CD4-positive, alpha-beta memory T cell (primary cell): ENCODE results near the gene BTD. TPM values are rescaled to one million over a fixed set of nuclear protein-coding genes. Genes with fewer than 3 reads are reported as not detected.
"Not testable (repeated sequence)": the region's sequence is repeated elsewhere in the genome, so short reads cannot be mapped to it uniquely, and the experiment has no call there.

Experiments used
- CTCF ChIA-PET: fragments of 350-600 bp; sonication (Branson Sonifier 250); formaldehyde crosslinking; loops from one replicate; lab custom pipeline; 2021; ENCODE audit warnings: inconsistent platforms; ENCODE audit not compliant: partially characterized antibody; lab: Charles Lee
- POLR2A ChIA-PET: fragments of 350-600 bp; sonication (Branson Sonifier 250); formaldehyde crosslinking; loops from one replicate; lab custom pipeline; 2021; ENCODE audit not compliant: partially characterized antibody; lab: Charles Lee
- DNase-seq, 5 donors: peaks; one replicate each; pipeline versions ENCODE4 v3.0.0 to v3.0.0-alpha.2; 2020 to 2022; ENCODE audit warnings: mixed read lengths in 1 of 5
- H3K27ac ChIP-seq: one replicate; pipeline ENCODE4 v1.7.0; 2013; ENCODE audit warnings: low read depth, low read length
- H3K27me3 ChIP-seq: 2 replicates; pipeline ENCODE4 v1.7.0; 2013; ENCODE audit warnings: mild to moderate bottlenecking, low read length, moderate library complexity; ENCODE audit not compliant: insufficient read depth
- H3K36me3 ChIP-seq: 2 replicates; pipeline ENCODE4 v1.7.0; 2013; ENCODE audit warnings: mild to moderate bottlenecking, low read length, moderate library complexity; ENCODE audit not compliant: insufficient read depth
- H3K4me1 ChIP-seq: 2 replicates; pipeline ENCODE4 v1.7.0; 2013; ENCODE audit warnings: mild to moderate bottlenecking, low read length, moderate library complexity; ENCODE audit not compliant: insufficient read depth
- H3K4me3 ChIP-seq, 2 donors: one replicate each; pipeline ENCODE4 v1.7.0; 2013; ENCODE audit warnings: low read length in 2 of 2, mild to moderate bottlenecking in 1 of 2
- H3K9me3 ChIP-seq, 2 donors: one replicate each; pipeline ENCODE4 v1.7.0; 2013; ENCODE audit warnings: low read length in 2 of 2, control low read depth in 1 of 2; ENCODE audit not compliant: control insufficient read depth in 1 of 2
- H3K27ac Mint-ChIP-seq, 7 donors: one replicate each; pipeline ENCODE4 v1.8.0; 2020 to 2021; ENCODE audit warnings: mixed read lengths in 7 of 7, mild to moderate bottlenecking in 6 of 7, inconsistent platforms in 3 of 7, moderate library complexity in 3 of 7
- H3K27me3 Mint-ChIP-seq, 2 donors: one replicate each; pipeline ENCODE4 v1.8.0; 2020 to 2021; ENCODE audit warnings: mixed read lengths in 2 of 2
- H3K36me3 Mint-ChIP-seq, 2 donors: one replicate each; pipeline ENCODE4 v1.8.0; 2020 to 2021; ENCODE audit warnings: mixed read lengths in 2 of 2, inconsistent platforms in 1 of 2, mild to moderate bottlenecking in 1 of 2
- H3K4me1 Mint-ChIP-seq, 4 donors: one replicate each; pipeline ENCODE4 v1.8.0; 2020 to 2021; ENCODE audit warnings: mixed read lengths in 4 of 4, mild to moderate bottlenecking in 1 of 4
- H3K4me3 Mint-ChIP-seq, 8 donors: one replicate each; pipeline ENCODE4 v1.8.0; 2020 to 2021; ENCODE audit warnings: mixed read lengths in 8 of 8, mild to moderate bottlenecking in 7 of 8, moderate library complexity in 6 of 8, inconsistent platforms in 3 of 8
- H3K9me3 Mint-ChIP-seq, 8 donors: one replicate each; pipeline ENCODE4 v1.8.0; 2020 to 2021; ENCODE audit warnings: mixed read lengths in 8 of 8, mild to moderate bottlenecking in 5 of 8, inconsistent platforms in 3 of 8, moderate library complexity in 1 of 8
- intact Hi-C: fragments of 100-400 bp; cut with micrococcal nuclease; formaldehyde crosslinking; loops from one replicate; pipeline ENCODE4 v1.15.1; 2023
- polyA plus RNA-seq, 2 donors: library from polyadenylated mRNA; unstranded; fragments of 300-500 nt; fragmentation: Illumina TruSeq; gene quantifications; one replicate each; pipeline ENCODE4 v1.2.3, GENCODE V29; 2021
- total RNA-seq, 2 experiments: library from RNA; stranded (reverse); gene quantifications; one replicate each; pipeline ENCODE4 v1.2.3, GENCODE V29; 2021

The BTD gene
- total and polyA plus RNA-seq, 4 experiments from 2014 or later: 23.4 to 40.5 (median 25.5) TPM

- H3K27ac ChIP-seq: peak overlapping the region; percentile 83
- peaks cover 37% of the 10 kb centered on the region for H3K4me1 ChIP-seq
- ChIA-PET POLR2A (interaction anchor here (0.8 to 2.1 kb wide), 18 partner anchors 10 to 1243 kb away, joined by 3 to 16 read pairs (median 5); partner anchors contain the start of genes CAPN7, CCDC174 and RBSN), CTCF (interaction anchor here (1.1 to 1.9 kb wide), 4 partner anchors 10 to 396 kb away, joined by 3 to 8 read pairs (median 4); no protein-coding TSS in a partner anchor)
- peak overlapping the region; percentile 97 to 100 (median 100) for H3K4me3 Mint-ChIP-seq
- H3K36me3 Mint-ChIP-seq: peaks cover 51 to 60% of the 10 kb centered on the region in 2 donors
- H3K9me3 ChIP-seq: no peaks in the 10 kb centered on the region
- H3K4me1 Mint-ChIP-seq: peaks cover 33 to 70% (median 50%) of the 10 kb centered on the region in 4 donors
- no peaks in the 10 kb centered on the region for H3K27me3 ChIP-seq
- peak overlapping the region; percentile 65 to 86 for H3K4me3 ChIP-seq
- H3K27me3 Mint-ChIP-seq: no peaks in the 10 kb centered on the region
- H3K36me3 ChIP-seq: peaks cover 21% of the 10 kb centered on the region
- no peak for DNase-seq
- H3K27ac Mint-ChIP-seq: peak overlapping the region; percentile 94 to 100 (median 99)
- peaks cover 0 to 2% (median 0%) of the 10 kb centered on the region in 8 donors for H3K9me3 Mint-ChIP-seq
- intact Hi-C loops: loop anchor here (1.0 to 5.0 kb wide), 7 partner anchors 23 to 664 kb away; partner anchors contain the start of genes CAPN7, NR2C2, OXNAD1 and RBSN
Measured at GRCh38 chr3:15601046-15601398, 523 bp upstream of the BTD start.

GRCh38 chr3:15602146-15602536 lies 596 bp downstream of the BTD start:
- Mint-ChIP-seq H3K27me3 (no peaks in the 10 kb centered on the region), H3K4me3 (peak overlapping the region; percentile 97 to 100 (median 100)), H3K4me1 (peaks cover 31 to 68% (median 49%) of the 10 kb centered on the region in 4 donors), H3K9me3 (peaks cover 0 to 2% (median 0%) of the 10 kb centered on the region in 8 donors), H3K27ac (peak overlapping the region; percentile 94 to 100 (median 99)), H3K36me3 (peaks cover 52 to 53% of the 10 kb centered on the region in 2 donors)
- peak overlapping the region; percentile 65 to 100 for H3K4me3 ChIP-seq
- intact Hi-C loops: loop anchor here (5.0 kb wide), 2 partner anchors 255 to 655 kb away; partner anchors contain the start of gene NR2C2
- H3K4me1 ChIP-seq: peaks cover 37% of the 10 kb centered on the region
- H3K27me3 ChIP-seq: no peaks in the 10 kb centered on the region
- DNase-seq: no peak
- H3K9me3 ChIP-seq: no peaks in the 10 kb centered on the region
- H3K27ac ChIP-seq: peak overlapping the region; percentile 83
- POLR2A ChIA-PET: interaction anchor here (0.6 to 2.1 kb wide), 19 partner anchors 9 to 1242 kb away, joined by 3 to 16 read pairs (median 4); partner anchors contain the start of genes CAPN7, CCDC174, DPH3 and RBSN
- CTCF ChIA-PET: interaction anchor here (1.0 to 1.9 kb wide), 3 partner anchors 9 to 210 kb away, joined by 4 to 8 read pairs (median 5); no protein-coding TSS in a partner anchor
- H3K36me3 ChIP-seq: peaks cover 14% of the 10 kb centered on the region

DNA sequence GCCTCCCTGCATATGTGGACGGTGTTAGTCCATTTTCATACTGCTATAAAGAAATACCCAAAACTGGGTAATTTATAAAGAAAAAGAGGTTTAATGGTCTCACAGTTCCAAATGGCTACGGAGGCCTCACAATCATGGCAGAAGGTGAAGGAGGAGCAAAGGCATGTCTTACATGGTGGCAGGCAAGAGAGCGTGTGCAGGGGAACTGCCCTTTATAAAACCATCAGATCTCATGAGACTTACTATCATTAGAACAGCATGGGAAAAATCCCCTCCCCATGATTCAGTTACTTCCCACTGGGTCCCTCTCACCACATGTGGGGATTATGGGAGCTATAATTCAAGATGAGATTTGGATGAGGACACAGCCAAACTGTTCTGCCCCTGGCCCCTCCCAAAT lies 1.3 kb downstream of the BTD start:
- Mint-ChIP-seq H3K4me1 (peaks cover 28 to 61% (median 46%) of the 10 kb centered on the region in 4 donors), H3K27ac (peak overlapping the region; percentile 24 to 100 (median 99)), H3K4me3 (peak overlapping the region; percentile 70 to 100 (median 99)), H3K36me3 (peaks cover 47 to 49% of the 10 kb centered on the region in 2 donors)
- Histone ChIP-seq H3K27ac (peak overlapping the region; percentile 83), H3K4me1 (peaks cover 37% of the 10 kb centered on the region), H3K36me3 (peaks cover 14% of the 10 kb centered on the region)
- H3K9me3 Mint-ChIP-seq, H3K27me3 Mint-ChIP-seq, H3K27me3 ChIP-seq, DNase-seq, H3K4me3 ChIP-seq, CTCF ChIA-PET, H3K9me3 ChIP-seq: not testable (repeated sequence)
- intact Hi-C loops: loop anchor here (5.0 kb wide), 2 partner anchors 254 to 656 kb away; partner anchors contain the start of gene NR2C2
- POLR2A ChIA-PET: interaction anchor here (1.3 kb wide), 1 partner anchor 27 kb away, joined by 3 read pairs; no protein-coding TSS in a partner anchor

GRCh38 chr3:15604584-15604983 lies 3.0 kb downstream of the BTD start:
- H3K9me3 Mint-ChIP-seq, H3K36me3 ChIP-seq, H3K27me3 Mint-ChIP-seq, POLR2A ChIA-PET, H3K27me3 ChIP-seq, H3K4me3 ChIP-seq, CTCF ChIA-PET, DNase-seq, H3K9me3 ChIP-seq, H3K27ac ChIP-seq: not testable (repeated sequence)
- Mint-ChIP-seq H3K4me1 (peaks cover 20 to 52% (median 32%) of the 10 kb centered on the region in 4 donors), H3K27ac (peak overlapping the region in 1 of 7 donors; percentile 57), H3K4me3 (peak overlapping the region in 2 of 8 donors; percentile 20 to 46), H3K36me3 (peaks cover 36 to 42% of the 10 kb centered on the region in 2 donors)
- peaks cover 24% of the 10 kb centered on the region for H3K4me1 ChIP-seq
- intact Hi-C loops: loop anchor here (5.0 kb wide), 2 partner anchors 253 to 657 kb away; partner anchors contain the start of gene NR2C2

- Histone ChIP-seq H3K9me3 (no peaks in the 10 kb centered on the region), H3K27me3 (no peaks in the 10 kb centered on the region), H3K27ac (no peak overlapping the region), H3K4me3 (no peak overlapping the region), H3K4me1 (peaks cover 10% of the 10 kb centered on the region), H3K36me3 (no peaks in the 10 kb centered on the region)
- POLR2A ChIA-PET: no interaction called here
- H3K27ac Mint-ChIP-seq: no peak overlapping the region
- no peak for DNase-seq
- intact Hi-C loops: no loop called here
- CTCF ChIA-PET: no interaction called here
- peaks cover 0 to 2% (median 0%) of the 10 kb centered on the region in 8 donors for H3K9me3 Mint-ChIP-seq
- H3K36me3 Mint-ChIP-seq: peaks cover 25 to 40% of the 10 kb centered on the region in 2 donors
- no peaks in the 10 kb centered on the region for H3K27me3 Mint-ChIP-seq
- H3K4me1 Mint-ChIP-seq: peaks cover 12 to 33% (median 17%) of the 10 kb centered on the region in 4 donors
- H3K4me3 Mint-ChIP-seq: no peak overlapping the region
Measured at GRCh38 chr3:15606434-15606891, 4.9 kb downstream of the BTD start.

DNA sequence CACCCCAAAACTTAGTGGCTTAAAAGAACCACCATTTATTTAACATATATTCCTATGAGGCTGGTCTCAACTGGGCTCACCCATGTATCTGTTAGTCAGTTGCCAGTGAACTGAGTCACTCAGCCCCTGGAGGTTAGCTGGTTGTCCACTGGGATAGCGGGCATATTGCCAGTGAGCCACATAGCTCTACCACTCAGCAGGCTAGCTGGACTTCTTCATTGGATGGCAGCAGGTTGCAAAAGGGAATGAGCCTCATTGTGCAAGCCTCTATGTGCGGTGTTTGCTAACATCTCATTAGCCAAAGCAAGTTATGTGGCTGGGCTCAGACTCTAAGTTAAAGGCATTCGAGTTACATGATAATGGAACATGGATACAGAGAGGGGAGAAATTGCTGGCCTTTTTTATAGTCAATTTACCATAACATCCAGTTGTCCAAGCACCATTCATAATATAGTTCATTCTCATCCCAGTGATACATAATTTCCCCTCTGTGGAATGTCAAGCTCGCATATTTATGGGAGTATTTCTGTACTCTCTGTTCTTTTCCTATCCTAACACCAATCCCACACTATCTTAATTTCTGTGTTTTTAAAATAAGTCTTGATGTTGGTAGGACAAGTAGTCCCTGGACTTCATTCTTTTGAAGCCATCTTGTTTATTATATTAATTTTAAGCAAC lies 8.7 kb downstream of the BTD start:
- intact Hi-C loops: no loop called here
- Histone ChIP-seq H3K4me3 (no peak overlapping the region), H3K27me3 (no peaks in the 10 kb centered on the region), H3K27ac (no peak overlapping the region), H3K36me3 (no peaks in the 10 kb centered on the region), H3K9me3 (no peaks in the 10 kb centered on the region), H3K4me1 (no peaks in the 10 kb centered on the region)
- Mint-ChIP-seq H3K9me3 (no peaks in the 10 kb centered on the region), H3K4me3 (no peak overlapping the region), H3K4me1 (peaks cover 3 to 18% (median 12%) of the 10 kb centered on the region in 4 donors), H3K27me3 (no peaks in the 10 kb centered on the region), H3K27ac (no peak overlapping the region), H3K36me3 (peaks cover 9 to 29% of the 10 kb centered on the region in 2 donors)
- no peak for DNase-seq
- ChIA-PET CTCF (interaction anchor here (1.2 to 1.5 kb wide), 2 partner anchors 9 to 20 kb away, joined by 3 to 4 read pairs; partner anchors contain the start of genes BTD and HACL1), POLR2A (interaction anchor here (2.4 kb wide), 1 partner anchor 9 kb away, joined by 10 read pairs; the partner anchor contains the start of genes BTD and HACL1)
